K562 (cell line): ENCODE results near the gene TFRC. TPM values are rescaled to one million over a fixed set of nuclear protein-coding genes. Genes with fewer than 3 reads are reported as not detected.
A peak's percentile ranks its signal among the peaks of the same experiment; 100 is the strongest.

Experiments used
- ATAC-seq: fragments of 200-7000 bp; cut with Tn5 transposase; 3 replicates; pipeline ENCODE4 v1.9.1; 2020; ENCODE audit warnings: moderate library complexity
- BruUV-seq: library from RNA; stranded (reverse); fragments of 400-500 nt; replicated peaks from 2 replicates; lab custom pipeline; 2021; lab: Mats Ljungman, UMichigan
- CTCF ChIA-PET: fragments of 300-600 bp; formaldehyde crosslinking; extraction: SDS; loops from one replicate; lab custom pipeline; 2021; ENCODE audit warnings: low intra/inter-chr PET ratio; lab: Yijun Ruan, JAX
- POLR2A ChIA-PET: fragments of 300-600, 350-650 bp; sonication (Branson Sonifier 250); formaldehyde crosslinking; extraction: SDS; loops from one replicate; lab custom pipeline; 2021; ENCODE audit warnings: antibody characterized with exemption, inconsistent platforms; lab: Yijun Ruan, JAX
- DNase-seq, 4 experiments: peaks; one replicate each; pipeline versions ENCODE4 v3.0.0 to v3.0.0-alpha.2; 2011 to 2018; ENCODE audit warnings: low spot score in 3 of 4, mixed read lengths in 3 of 4; ENCODE audit errors: extremely low read depth in 1 of 4
- FAIRE-seq: peaks from 2 replicates; lab custom pipeline; 2011; peaks lifted over from hg19 to GRCh38; lab: Jason Lieb, UNC
- H2AFZ ChIP-seq: 2 replicates; pipeline ENCODE4 v1.6.0; 2011; ENCODE audit warnings: low read depth, low read length, control low read depth, inconsistent platforms
- H3K27ac ChIP-seq: fragments of 200-600 bp; 3 replicates; pipeline ENCODE4 v1.8.0; 2011; ENCODE audit warnings: low read depth, mild to moderate bottlenecking, control low read depth, inconsistent platforms, low read length, moderate library complexity, mixed read lengths; ENCODE audit errors: extremely low read depth
- H3K27me3 ChIP-seq, 2 experiments: fragments of 300-600 bp in 1 of 2; 2 replicates in 1 of 2; 3 replicates in 1 of 2; pipeline versions ENCODE4 v1.6.0 to v1.8.0; 2011; ENCODE audit warnings: inconsistent platforms in 2 of 2, low read length in 2 of 2, mild to moderate bottlenecking in 1 of 2, mixed read lengths in 1 of 2, moderate library complexity in 1 of 2; ENCODE audit not compliant: control insufficient read depth in 2 of 2, insufficient read depth in 2 of 2
- H3K36me3 ChIP-seq: fragments of 300-600 bp; 3 replicates; pipeline ENCODE4 v1.8.0; 2011; ENCODE audit warnings: mild to moderate bottlenecking, low read length, inconsistent platforms; ENCODE audit not compliant: control insufficient read depth, insufficient read depth
- H3K4me1 ChIP-seq, 2 experiments: fragments of 200-600 bp in 1 of 2; replicated peaks in 1 of 2; 2 replicates in 1 of 2; 3 replicates in 1 of 2; pipeline versions ENCODE4 v1.5.1 to v1.8.0; 2011; ENCODE audit warnings: inconsistent platforms in 2 of 2, low read length in 2 of 2, mild to moderate bottlenecking in 1 of 2, mixed read lengths in 1 of 2, moderate library complexity in 1 of 2; ENCODE audit not compliant: control insufficient read depth in 2 of 2, insufficient read depth in 2 of 2
- H3K4me2 ChIP-seq: 2 replicates; pipeline ENCODE4 v1.6.1; 2011; ENCODE audit warnings: low read length, control low read depth, inconsistent platforms, mixed read lengths; ENCODE audit not compliant: insufficient read depth
- H3K4me3 ChIP-seq: fragments of 200-600 bp; sonication (generic), shearing (Covaris generic); 2 replicates; pipeline ENCODE4 v1.5.1; 2016; ENCODE audit warnings: control low read depth, inconsistent platforms
- H3K79me2 ChIP-seq: fragments of 200-600 bp; 3 replicates; pipeline ENCODE4 v1.8.0; 2011; ENCODE audit warnings: low read length, inconsistent platforms; ENCODE audit not compliant: control insufficient read depth, insufficient read depth
- H3K9ac ChIP-seq, 2 experiments: 2 replicates each; pipeline versions ENCODE4 v1.6.0 to v1.6.1; 2011; ENCODE audit warnings: low read depth in 2 of 2, low read length in 2 of 2, control low read depth in 1 of 2, inconsistent platforms in 1 of 2, mild to moderate bottlenecking in 1 of 2, mixed read lengths in 1 of 2; ENCODE audit not compliant: insufficient read depth in 1 of 2
- H3K9me1 ChIP-seq: one replicate; pipeline ENCODE4 v1.6.0; 2011; ENCODE audit warnings: inconsistent platforms, mild to moderate bottlenecking, low read length, moderate library complexity; ENCODE audit not compliant: control insufficient read depth, insufficient read depth
- H3K9me3 ChIP-seq: replicated peaks from 2 replicates; pipeline ENCODE4 v1.5.1; 2011; ENCODE audit warnings: low read depth, low read length, inconsistent platforms; ENCODE audit not compliant: control insufficient read depth, insufficient read depth
- H4K20me1 ChIP-seq: replicated peaks from 2 replicates; pipeline ENCODE4 v1.6.1; 2011; ENCODE audit warnings: low read length, inconsistent platforms, mixed read lengths; ENCODE audit not compliant: control insufficient read depth, insufficient read depth
- EGR1 ChIP-seq: fragments of 450-650 bp; conservative IDR thresholded peaks from 2 replicates; pipeline ENCODE4 v1.6.1; 2017; ENCODE audit warnings: mild to moderate bottlenecking
- KLF1 ChIP-seq: fragments of 450-650 bp; IDR thresholded peaks from 2 replicates; pipeline ENCODE4 v1.6.1; 2016; ENCODE audit warnings: missing genetic modification characterization, missing compliant biosample characterization
- SOX6 ChIP-seq: fragments of 450-650 bp; IDR thresholded peaks from 2 replicates; pipeline ENCODE4 v1.6.1; 2014; ENCODE audit warnings: mild to moderate bottlenecking
- WGBS: fragments of 100-300 bp; shearing (Covaris generic); methylation state at CpG from one replicate; pipeline ENCODE4 v1.1.6; 2016; ENCODE audit warnings: low coverage, mixed read lengths; ENCODE audit not compliant: insufficient coverage; ENCODE audit errors: missing lambda C conversion rate; 5-methylcytosine and 5-hydroxymethylcytosine counted together
- in situ Hi-C: fragments of 300-500 bp; cut with MboI; formaldehyde crosslinking; loops from 4 replicates; pipeline ENCODE4 v1.15.0; 2018; ENCODE audit warnings: inconsistent platforms, mixed read lengths
- intact Hi-C: fragments of 100-400 bp; cut with micrococcal nuclease; formaldehyde crosslinking; loops from 2 replicates; pipeline ENCODE4 v1.14.2; 2022
- polyA plus RNA-seq, 8 experiments: library from polyadenylated mRNA; depleted of rRNA in 4 of 8; stranded (reverse) in 5 of 8; unstranded in 3 of 8; fragments of >200 nt; fragmentation: Nextera tagmentation in 2 of 8; fragmentation: Illumina TruSeq in 1 of 8; extraction: Ambion mirVana in 2 of 8; extraction: Trizol in 1 of 8; gene quantifications; 2 replicates each; pipeline versions ENCODE4 v1.2.1 to v1.2.3, GENCODE V29; 2011 to 2014; ENCODE audit warnings: inconsistent platforms in 1 of 8, missing spikeins in 1 of 8
- total RNA-seq, 7 experiments: library from RNA; depleted of rRNA in 6 of 7; stranded (reverse); fragments of >200 nt in 6 of 7; fragmentation: Illumina TruSeq in 2 of 7; extraction: Trizol in 2 of 7; gene quantifications; 2 replicates each; pipeline versions ENCODE4 v1.2.1 to v1.2.3, GENCODE V29; 2011 to 2021; ENCODE audit warnings: low replicate concordance in 1 of 7

TFRC gene
- total and polyA plus RNA-seq, 9 of the 15 experiments (the other 6 are each of a cell fraction or from before 2014, with no cell fraction given): 149 to 679 (median 332) TPM

GRCh38 chr3:196016059-196016458 lies 65.8 kb downstream of the TFRC start:
- Histone ChIP-seq H3K4me2 (no peak overlapping the region), H3K9ac (no peak overlapping the region), H3K27me3 (peaks cover 0 to 9% of the 10 kb centered on the region in 2 experiments; a peak in 1 of 5 replicates), H3K4me3 (no peak overlapping the region), H3K4me1 (no peaks in the 10 kb centered on the region), H4K20me1 (no peaks in the 10 kb centered on the region), H3K36me3 (no peaks in the 10 kb centered on the region), H3K9me1 (no peaks in the 10 kb centered on the region), H2AFZ (no peak overlapping the region), H3K79me2 (no peaks in the 10 kb centered on the region), H3K9me3 (0 out of 2 replicates have a peak, but pooled peaks cover 2% of the 10 kb centered on the region), H3K27ac (no peak overlapping the region)
- TF ChIP-seq SOX6: no peak
- BruUV-seq: no TSS peak
- CTCF ChIA-PET: no interaction called here
- FAIRE-seq (no peak), DNase-seq (no peak), ATAC-seq (no peak)
- WGBS: 55% methylated on average over 1 of the region's 1 CpG
- in situ Hi-C loops (no loop called here), intact Hi-C loops (no loop called here)
- POLR2A ChIA-PET: interaction anchor here (1.3 kb wide), 1 partner anchor 13 kb away, joined by 6 read pairs; no protein-coding TSS in a partner anchor

GRCh38 chr3:196013587-196014487 lies 68.1 kb downstream of the TFRC start:
- Histone ChIP-seq H3K27me3 (peaks cover under 1 to 9% of the 10 kb centered on the region in 2 experiments; a peak in 3 of 5 replicates), H3K4me3 (no peak overlapping the region), H3K4me1 (peaks cover 0 to 2% of the 10 kb centered on the region in 2 experiments; a peak in 2 of 5 replicates), H3K9ac (no peak overlapping the region), H3K36me3 (no peaks in the 10 kb centered on the region), H4K20me1 (no peaks in the 10 kb centered on the region), H3K79me2 (no peaks in the 10 kb centered on the region), H3K9me1 (no peaks in the 10 kb centered on the region), H3K9me3 (0 out of 2 replicates have a peak, but pooled peaks cover 2% of the 10 kb centered on the region), H3K27ac (no peak overlapping the region), H3K4me2 (no peak overlapping the region), H2AFZ (no peak overlapping the region)
- ChIA-PET POLR2A (interaction anchor here (1.5 kb wide), 1 partner anchor 11 kb away, joined by 3 read pairs; no protein-coding TSS in a partner anchor), CTCF (no interaction called here)
- intact Hi-C loops (no loop called here), in situ Hi-C loops (no loop called here)
- 19% methylated on average over 10 of the region's 15 CpGs for WGBS
- DNase-seq: no peak
- ATAC-seq: no peak
- TF ChIP-seq KLF1 (tag) (no peak), EGR1 (0 out of 2 replicates have a peak, but pooled peaks have one; percentile 6)
- BruUV-seq: no TSS peak
- FAIRE-seq: no peak
